WI38 (cell line): ENCODE results near the gene BCAR3.

Source experiments
- H3K4me3 ChIP-seq: 2 replicates; pipeline ENCODE4 v1.5.1; 2011; ENCODE audit warnings: low read depth, mild to moderate bottlenecking, control low read depth, low read length
- TF ChIP-seq, protein P1 (sequence below): IDR thresholded peaks from 2 replicates; pipeline ENCODE4 v1.5.1; 2012; ENCODE audit warnings: low read depth, mild to moderate bottlenecking, control low read depth, low read length

BCAR3 gene

DNA sequence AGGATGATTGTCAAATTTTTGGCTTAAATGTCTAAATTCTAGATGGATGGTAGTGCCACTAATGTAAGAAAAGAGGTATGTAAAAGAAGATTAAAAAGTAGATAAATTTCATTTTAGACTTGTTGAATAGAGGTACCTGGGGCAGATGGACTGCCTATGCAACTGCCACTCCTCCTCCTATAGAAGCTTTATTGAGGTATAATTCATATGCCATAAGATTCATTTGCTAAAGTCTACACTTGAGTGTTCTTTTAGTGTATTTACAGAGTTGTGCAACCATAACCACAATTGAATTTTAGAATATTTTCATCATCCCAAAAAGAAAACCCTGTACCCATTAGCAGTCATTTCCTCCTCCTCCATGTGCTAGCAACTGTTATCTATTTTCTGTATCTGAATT is 163.1 kb downstream of the BCAR3 start:
- H3K4me3 ChIP-seq: no peak overlapping the region
- TF ChIP-seq, protein P1, sequence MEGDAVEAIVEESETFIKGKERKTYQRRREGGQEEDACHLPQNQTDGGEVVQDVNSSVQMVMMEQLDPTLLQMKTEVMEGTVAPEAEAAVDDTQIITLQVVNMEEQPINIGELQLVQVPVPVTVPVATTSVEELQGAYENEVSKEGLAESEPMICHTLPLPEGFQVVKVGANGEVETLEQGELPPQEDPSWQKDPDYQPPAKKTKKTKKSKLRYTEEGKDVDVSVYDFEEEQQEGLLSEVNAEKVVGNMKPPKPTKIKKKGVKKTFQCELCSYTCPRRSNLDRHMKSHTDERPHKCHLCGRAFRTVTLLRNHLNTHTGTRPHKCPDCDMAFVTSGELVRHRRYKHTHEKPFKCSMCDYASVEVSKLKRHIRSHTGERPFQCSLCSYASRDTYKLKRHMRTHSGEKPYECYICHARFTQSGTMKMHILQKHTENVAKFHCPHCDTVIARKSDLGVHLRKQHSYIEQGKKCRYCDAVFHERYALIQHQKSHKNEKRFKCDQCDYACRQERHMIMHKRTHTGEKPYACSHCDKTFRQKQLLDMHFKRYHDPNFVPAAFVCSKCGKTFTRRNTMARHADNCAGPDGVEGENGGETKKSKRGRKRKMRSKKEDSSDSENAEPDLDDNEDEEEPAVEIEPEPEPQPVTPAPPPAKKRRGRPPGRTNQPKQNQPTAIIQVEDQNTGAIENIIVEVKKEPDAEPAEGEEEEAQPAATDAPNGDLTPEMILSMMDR: no peak

DNA sequence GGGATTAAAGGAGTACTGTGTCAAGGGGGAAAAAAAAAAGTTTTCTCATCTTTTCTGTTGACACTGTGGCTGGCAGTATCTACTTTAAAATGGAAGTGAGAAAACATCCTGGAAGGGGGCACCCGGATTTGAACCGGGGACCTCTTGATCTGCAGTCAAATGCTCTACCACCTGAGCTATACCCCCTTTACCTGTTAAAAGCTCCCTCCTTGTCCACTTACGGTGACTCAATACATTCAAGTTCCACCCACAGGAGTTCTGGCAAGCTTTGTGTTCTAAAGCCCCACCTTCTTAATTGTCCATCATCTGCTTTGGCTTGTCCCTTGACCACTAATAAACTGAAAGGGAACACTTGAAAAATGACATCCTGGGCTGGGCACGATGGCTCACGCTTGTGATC is 165.5 kb downstream of the BCAR3 start:
- H3K4me3 ChIP-seq: no peak overlapping the region
- TF ChIP-seq, protein P1: no peak
